Lung (tissue), 12 donors: ENCODE data around the gene STX8. TPM values are rescaled to one million over a fixed set of nuclear protein-coding genes. Genes with fewer than 3 reads are reported as not detected.
"Not testable (repeated sequence)": the region's sequence is repeated elsewhere in the genome, so short reads cannot be mapped to it uniquely, and the experiment has no call there.

Source experiments
- ATAC-seq: fragments of 200-7000 bp; cut with Tn5 transposase; one replicate; pipeline ENCODE4 v1.9.1; 2020; ENCODE audit warnings: moderate number of reproducible peaks; ENCODE audit not compliant: insufficient read depth, low FRiP score
- DNase-seq, 3 donors: peaks; one replicate each; pipeline ENCODE4 v3.0.0-alpha.2; 2013 to 2017
- H3K27ac ChIP-seq, 2 donors: one replicate each; pipeline ENCODE4 v1.5.1; 2013; ENCODE audit warnings: mild to moderate bottlenecking in 2 of 2, moderate library complexity in 2 of 2, control low read depth in 1 of 2, inconsistent platforms in 1 of 2, low read depth in 1 of 2, low read length in 1 of 2
- H3K27me3 ChIP-seq, 3 donors: one replicate each; pipeline ENCODE4 v1.5.1; 2013; ENCODE audit warnings: low read length in 2 of 3; ENCODE audit not compliant: control insufficient read depth in 3 of 3, insufficient read depth in 3 of 3
- H3K36me3 ChIP-seq, 4 donors: one replicate each; pipeline ENCODE4 v1.5.1; 2013; ENCODE audit warnings: low read length in 4 of 4, mild to moderate bottlenecking in 1 of 4, moderate library complexity in 1 of 4; ENCODE audit not compliant: control insufficient read depth in 4 of 4, insufficient read depth in 4 of 4
- H3K4me1 ChIP-seq, 5 donors: one replicate each; pipeline ENCODE4 v1.5.1; 2013; ENCODE audit warnings: low read length in 5 of 5, mild to moderate bottlenecking in 2 of 5, moderate library complexity in 1 of 5; ENCODE audit not compliant: control insufficient read depth in 5 of 5, insufficient read depth in 5 of 5
- H3K4me3 ChIP-seq: one replicate; pipeline ENCODE4 v1.5.1; 2013; ENCODE audit warnings: mild to moderate bottlenecking, control low read depth, moderate library complexity
- H3K9ac ChIP-seq, 2 donors: one replicate each; pipeline ENCODE4 v1.5.1; 2013; ENCODE audit warnings: low read length in 2 of 2, control low read depth in 1 of 2; ENCODE audit not compliant: insufficient read depth in 1 of 2
- H3K9me3 ChIP-seq, 4 donors: one replicate each; pipeline ENCODE4 v1.5.1; 2013; ENCODE audit warnings: low read length in 3 of 4, mild to moderate bottlenecking in 1 of 4, moderate library complexity in 1 of 4; ENCODE audit not compliant: control insufficient read depth in 4 of 4, insufficient read depth in 3 of 4
- WGBS, 2 donors: extraction: QIAGEN DNeasy Blood & Tissue Kit; methylation state at CpG; one replicate each; pipeline ENCODE4 v1.1.7; 2013; 5-methylcytosine and 5-hydroxymethylcytosine counted together
- polyA plus RNA-seq, 2 donors: library from polyadenylated mRNA; stranded (reverse); fragments of 200-250 nt; gene quantifications; one replicate each; pipeline ENCODE4 v1.2.1, GENCODE V29; 2013
- total RNA-seq, 2 donors: library from RNA; depleted of rRNA in 1 of 2; stranded (reverse); fragments of >200 nt in 1 of 2; gene quantifications; one replicate each; pipeline ENCODE4 v1.2.1, GENCODE V29; 2014 to 2021
- TF ChIP-seq, protein P1 (sequence below): IDR thresholded peaks from 2 replicates; pipeline ENCODE4 v1.5.1; 2012; ENCODE audit warnings: mild to moderate bottlenecking; ENCODE audit errors: control extremely low read depth, extremely low read depth
- donor health status: control.
- donor health status: control.
- donor health status: Bipolar disorder and iron deficiency.
- donor health status: healthy.
- donor health status: DM: yes; HTN: yes; CAD: no.

The STX8 gene
- total and polyA plus RNA-seq, 4 donors, result 36.5 to 81.1 (median 63.2) TPM

DNA sequence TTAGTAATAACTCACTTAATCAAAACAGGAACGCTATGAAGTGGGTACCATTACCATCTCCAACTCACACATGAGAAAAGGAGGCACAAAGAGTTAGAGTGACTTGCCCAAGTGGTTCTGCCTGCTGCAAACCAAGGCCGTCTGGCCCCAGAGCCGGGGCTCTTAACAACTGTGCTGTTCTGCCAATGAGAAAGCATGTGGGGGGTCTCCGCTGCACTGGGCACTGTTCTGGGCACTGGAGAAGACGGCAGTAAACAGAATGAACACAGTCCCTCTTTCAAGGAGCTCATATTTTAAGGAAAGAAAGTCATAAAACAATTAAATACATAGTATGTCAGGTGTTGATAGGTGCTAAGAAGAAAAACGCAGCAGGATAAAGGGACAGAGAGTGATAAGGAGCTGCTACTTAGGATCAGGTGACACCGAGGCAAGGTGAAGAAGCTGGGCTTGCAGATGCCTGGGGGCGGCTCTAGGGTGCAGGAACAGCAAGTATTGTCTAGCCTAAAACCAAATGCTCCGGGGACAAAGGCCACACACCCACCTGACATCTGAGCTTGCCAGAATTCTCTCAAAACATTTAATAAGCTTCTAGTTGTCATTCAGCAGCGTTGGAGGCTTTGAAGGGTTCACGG lies 6.5 kb downstream of the STX8 start:
- ATAC-seq, result no peak
- TF ChIP-seq, protein P1, sequence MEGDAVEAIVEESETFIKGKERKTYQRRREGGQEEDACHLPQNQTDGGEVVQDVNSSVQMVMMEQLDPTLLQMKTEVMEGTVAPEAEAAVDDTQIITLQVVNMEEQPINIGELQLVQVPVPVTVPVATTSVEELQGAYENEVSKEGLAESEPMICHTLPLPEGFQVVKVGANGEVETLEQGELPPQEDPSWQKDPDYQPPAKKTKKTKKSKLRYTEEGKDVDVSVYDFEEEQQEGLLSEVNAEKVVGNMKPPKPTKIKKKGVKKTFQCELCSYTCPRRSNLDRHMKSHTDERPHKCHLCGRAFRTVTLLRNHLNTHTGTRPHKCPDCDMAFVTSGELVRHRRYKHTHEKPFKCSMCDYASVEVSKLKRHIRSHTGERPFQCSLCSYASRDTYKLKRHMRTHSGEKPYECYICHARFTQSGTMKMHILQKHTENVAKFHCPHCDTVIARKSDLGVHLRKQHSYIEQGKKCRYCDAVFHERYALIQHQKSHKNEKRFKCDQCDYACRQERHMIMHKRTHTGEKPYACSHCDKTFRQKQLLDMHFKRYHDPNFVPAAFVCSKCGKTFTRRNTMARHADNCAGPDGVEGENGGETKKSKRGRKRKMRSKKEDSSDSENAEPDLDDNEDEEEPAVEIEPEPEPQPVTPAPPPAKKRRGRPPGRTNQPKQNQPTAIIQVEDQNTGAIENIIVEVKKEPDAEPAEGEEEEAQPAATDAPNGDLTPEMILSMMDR, result no peak
- 91 to 96% methylated on average over 11 of the region's 11 CpGs for WGBS, 2 donors
- Histone ChIP-seq H3K9me3 (no peaks in the 10 kb centered on the region), H3K27ac (no peak overlapping the region), H3K36me3 (peaks cover 0 to 14% (median 4%) of the 10 kb centered on the region in 4 donors), H3K4me3 (no peak overlapping the region), H3K9ac (no peak overlapping the region), H3K27me3 (no peaks in the 10 kb centered on the region), H3K4me1 (peaks cover 0 to 6% (median 0%) of the 10 kb centered on the region in 5 donors)
- no peak for DNase-seq

DNA sequence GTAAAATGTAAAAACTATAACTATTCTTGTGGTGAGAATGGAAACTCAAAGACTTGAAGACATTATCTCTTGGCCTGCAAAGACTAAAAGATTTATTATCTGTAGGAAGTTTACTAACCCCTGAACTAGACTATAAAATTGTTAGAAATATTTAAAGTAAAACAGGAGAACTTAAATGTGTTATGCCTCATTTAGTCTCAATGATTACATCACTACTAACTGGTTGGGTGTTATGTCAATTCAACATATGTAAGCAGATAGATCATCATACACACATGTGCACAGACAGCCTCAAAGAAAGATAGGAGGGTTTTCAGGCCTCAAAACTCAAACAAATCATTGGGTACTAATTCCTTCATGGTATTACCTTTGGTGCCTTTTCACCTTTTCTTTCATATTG lies 7.6 kb downstream of the STX8 start:
- Histone ChIP-seq H3K27ac (no peak overlapping the region), H3K36me3 (peaks cover 0 to 14% (median 4%) of the 10 kb centered on the region in 4 donors), H3K4me1 (peaks cover 0 to 6% (median 0%) of the 10 kb centered on the region in 5 donors), H3K9ac (no peak overlapping the region), H3K9me3 (no peaks in the 10 kb centered on the region), H3K4me3 (no peak overlapping the region), H3K27me3 (no peaks in the 10 kb centered on the region)
- TF ChIP-seq, protein P1, result no peak
- DNase-seq (no peak), ATAC-seq (no peak)

DNA sequence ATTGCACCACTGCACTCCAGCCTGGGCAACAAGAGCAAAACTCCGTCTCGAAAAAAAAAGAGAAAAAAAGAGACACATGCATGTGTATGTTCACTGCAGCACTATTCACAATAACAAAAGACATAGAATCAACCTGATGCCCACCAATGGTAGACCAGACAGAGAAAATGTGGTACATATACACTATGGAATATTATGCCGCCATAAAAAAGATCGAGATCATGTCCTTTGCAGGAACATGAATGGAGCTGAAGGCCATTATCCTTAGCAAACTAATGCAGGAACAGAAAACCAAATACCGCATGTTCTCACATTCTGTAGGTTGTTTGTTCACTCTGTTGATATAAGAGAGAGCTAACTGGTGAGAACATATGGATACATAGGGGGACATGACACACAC lies 8.9 kb downstream of the STX8 start:
- H3K9ac ChIP-seq, H3K27ac ChIP-seq, H3K4me3 ChIP-seq, DNase-seq, H3K4me1 ChIP-seq, H3K9me3 ChIP-seq, H3K27me3 ChIP-seq, ATAC-seq: not testable (repeated sequence)
- WGBS, 2 donors, result 87 to 96% methylated on average over 5 of the region's 5 CpGs
- H3K36me3 ChIP-seq, result peaks cover 0 to 14% (median 4%) of the 10 kb centered on the region in 4 donors

DNA sequence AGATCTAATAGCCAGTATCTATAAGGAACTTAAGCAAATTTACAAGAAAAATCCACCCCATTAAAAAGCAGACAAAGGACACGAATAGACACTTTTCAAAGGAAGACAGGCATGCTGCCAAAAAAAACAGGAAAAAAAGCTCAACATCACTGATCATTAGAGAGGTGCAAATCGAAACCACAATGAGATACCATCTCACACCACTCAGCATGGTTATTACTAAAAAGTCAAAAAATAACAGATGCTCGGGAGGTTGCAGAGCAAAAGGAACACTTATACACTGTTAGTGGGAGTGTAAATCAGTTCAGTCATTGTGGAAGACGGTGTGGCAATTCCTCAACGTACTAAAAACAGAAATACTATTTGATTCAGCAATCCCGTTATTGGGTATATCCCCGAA lies 9.6 kb downstream of the STX8 start:
- Histone ChIP-seq H3K27ac (no peak overlapping the region), H3K4me3 (no peak overlapping the region), H3K27me3 (no peaks in the 10 kb centered on the region), H3K36me3 (peaks cover 0 to 14% (median 4%) of the 10 kb centered on the region in 4 donors), H3K9ac (no peak overlapping the region), H3K9me3 (no peaks in the 10 kb centered on the region), H3K4me1 (peaks cover 0 to 6% (median 0%) of the 10 kb centered on the region in 5 donors)
- DNase-seq, result peak in 2 of 3 donors; percentile 65 to 72
- 33 to 37% methylated on average over 7 of the region's 7 CpGs for WGBS, 2 donors
- ATAC-seq, result no peak
- TF ChIP-seq, protein P1, result no peak
